ENCODE measurements around the gene LRIG3. TPM values are rescaled to one million over a fixed set of nuclear protein-coding genes. Genes with fewer than 3 reads are reported as not detected.
"Not testable (repeated sequence)": the region's sequence is repeated elsewhere in the genome, so short reads cannot be mapped to it uniquely, and the experiment has no call there.

Gene LRIG3
- total RNA-seq, 2 experiments from 2014 or later, result not detected

DNA sequence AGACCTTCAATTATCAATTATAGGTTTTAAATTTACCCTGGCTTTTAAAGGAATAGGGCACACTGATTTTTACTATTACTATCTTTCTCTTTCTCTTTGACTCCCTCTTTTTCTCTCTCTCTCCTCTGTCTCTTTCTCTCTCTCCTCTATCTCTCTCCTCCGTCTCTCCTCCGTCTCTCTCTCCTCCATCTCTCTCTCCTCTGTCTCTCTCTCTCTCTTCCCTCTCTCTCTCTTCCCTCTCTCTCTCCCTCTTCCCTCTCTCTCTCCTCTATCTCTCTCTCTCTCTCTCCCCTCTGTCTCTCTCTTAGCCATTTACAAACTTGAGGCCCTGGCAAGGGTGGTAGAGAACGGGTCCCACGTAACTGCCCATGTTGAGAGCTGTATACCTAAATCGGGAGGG is 62.3 kb downstream of the LRIG3 start:
- no peak overlapping the region for H3K27ac Mint-ChIP-seq
- no peaks in the 10 kb centered on the region for H3K4me1 Mint-ChIP-seq (ENCODE audit: low read depth)
- H3K36me3 Mint-ChIP-seq (ENCODE audit: low read depth), result no peaks in the 10 kb centered on the region
- H3K27me3 Mint-ChIP-seq (ENCODE audit: low read depth), result no peaks in the 10 kb centered on the region
- no peak overlapping the region for H3K4me3 Mint-ChIP-seq
- CTCF ChIA-PET, result no interaction called here
- no peak for DNase-seq
- intact Hi-C loops (cut with micrococcal nuclease), result no loop called here
- peaks cover 2% of the 10 kb centered on the region for H3K9me3 Mint-ChIP-seq

DNA sequence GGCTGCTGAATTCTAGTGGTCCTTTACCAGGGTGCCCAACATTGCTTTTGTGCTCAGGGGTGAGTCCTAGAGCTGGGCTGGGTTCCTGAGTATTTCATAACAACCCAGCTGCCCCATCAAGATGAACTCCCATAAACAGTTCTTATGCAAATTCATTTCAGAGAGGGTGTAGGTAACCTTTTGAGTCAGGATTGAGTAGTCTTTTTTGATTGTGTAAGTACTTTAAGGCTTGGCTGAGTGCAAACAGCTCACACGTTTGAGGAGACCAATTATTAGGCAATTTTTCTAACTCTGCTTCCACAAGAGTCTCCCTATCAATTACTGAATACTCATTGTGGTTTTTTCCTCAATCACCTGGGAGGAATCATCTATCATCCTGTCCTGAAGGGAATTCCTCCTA is 63.1 kb downstream of the LRIG3 start:
- H3K4me3 Mint-ChIP-seq; CTCF ChIA-PET; H3K4me1 Mint-ChIP-seq (ENCODE audit: low read depth); H3K27me3 Mint-ChIP-seq (ENCODE audit: low read depth); H3K36me3 Mint-ChIP-seq (ENCODE audit: low read depth); H3K9me3 Mint-ChIP-seq; intact Hi-C loops (cut with micrococcal nuclease); H3K27ac Mint-ChIP-seq; DNase-seq: not testable (repeated sequence)

DNA sequence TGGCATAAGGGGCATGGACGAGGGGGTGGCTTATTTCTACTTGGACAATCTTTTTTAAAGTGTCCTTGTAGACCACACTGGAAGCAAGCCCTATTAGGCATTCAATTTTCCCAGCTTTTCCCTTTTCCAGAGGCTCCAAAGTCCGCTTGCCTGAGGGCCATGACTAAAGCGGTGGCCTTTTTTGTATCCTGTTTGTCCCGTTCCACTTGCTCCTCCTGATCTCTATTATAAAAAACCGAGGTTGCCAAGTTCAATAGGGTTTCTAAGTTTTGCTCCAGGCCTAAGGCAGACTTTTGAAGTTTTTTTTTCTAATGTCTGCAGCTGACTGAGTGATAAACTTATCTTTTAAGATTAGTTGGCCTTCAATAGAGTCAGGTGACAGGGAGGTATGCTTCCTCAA is 64.7 kb downstream of the LRIG3 start:
- CTCF ChIA-PET; H3K36me3 Mint-ChIP-seq (ENCODE audit: low read depth); intact Hi-C loops (cut with micrococcal nuclease): not testable (repeated sequence)

DNA sequence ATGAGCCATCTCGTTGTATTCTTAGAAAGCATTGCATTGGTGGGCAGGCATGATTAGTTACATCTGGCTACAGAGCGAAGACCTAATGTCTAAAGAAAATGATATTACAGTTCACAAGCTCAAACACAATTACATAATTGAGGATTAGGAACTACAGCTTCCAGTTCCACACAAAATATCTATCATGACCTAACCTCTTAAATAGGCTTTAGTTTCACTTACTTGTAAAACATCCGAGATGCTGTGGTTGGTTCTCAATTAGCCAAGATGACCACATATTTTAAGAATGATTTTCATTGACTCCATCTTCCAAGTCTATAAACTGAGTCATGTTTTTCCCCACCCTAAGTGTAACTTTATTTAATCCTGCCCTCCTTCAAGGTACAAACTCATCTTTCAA is 69.5 kb downstream of the LRIG3 start:
- no peak for DNase-seq
- CTCF ChIA-PET, result no interaction called here
- intact Hi-C loops (cut with micrococcal nuclease), result no loop called here
- no peak overlapping the region for H3K27ac Mint-ChIP-seq
- H3K4me3 Mint-ChIP-seq, result no peak overlapping the region
- H3K36me3 Mint-ChIP-seq (ENCODE audit: low read depth), result no peaks in the 10 kb centered on the region
- H3K27me3 Mint-ChIP-seq (ENCODE audit: low read depth), result no peaks in the 10 kb centered on the region
- H3K4me1 Mint-ChIP-seq (ENCODE audit: low read depth), result no peaks in the 10 kb centered on the region
- peaks cover 2% of the 10 kb centered on the region for H3K9me3 Mint-ChIP-seq

More for the DNA sequence above, 64.7 kb downstream of the LRIG3 start:
- not testable (repeated sequence) for H3K4me3 Mint-ChIP-seq; H3K27me3 Mint-ChIP-seq (ENCODE audit: low read depth); H3K4me1 Mint-ChIP-seq (ENCODE audit: low read depth); H3K27ac Mint-ChIP-seq; DNase-seq; H3K9me3 Mint-ChIP-seq

DNA sequence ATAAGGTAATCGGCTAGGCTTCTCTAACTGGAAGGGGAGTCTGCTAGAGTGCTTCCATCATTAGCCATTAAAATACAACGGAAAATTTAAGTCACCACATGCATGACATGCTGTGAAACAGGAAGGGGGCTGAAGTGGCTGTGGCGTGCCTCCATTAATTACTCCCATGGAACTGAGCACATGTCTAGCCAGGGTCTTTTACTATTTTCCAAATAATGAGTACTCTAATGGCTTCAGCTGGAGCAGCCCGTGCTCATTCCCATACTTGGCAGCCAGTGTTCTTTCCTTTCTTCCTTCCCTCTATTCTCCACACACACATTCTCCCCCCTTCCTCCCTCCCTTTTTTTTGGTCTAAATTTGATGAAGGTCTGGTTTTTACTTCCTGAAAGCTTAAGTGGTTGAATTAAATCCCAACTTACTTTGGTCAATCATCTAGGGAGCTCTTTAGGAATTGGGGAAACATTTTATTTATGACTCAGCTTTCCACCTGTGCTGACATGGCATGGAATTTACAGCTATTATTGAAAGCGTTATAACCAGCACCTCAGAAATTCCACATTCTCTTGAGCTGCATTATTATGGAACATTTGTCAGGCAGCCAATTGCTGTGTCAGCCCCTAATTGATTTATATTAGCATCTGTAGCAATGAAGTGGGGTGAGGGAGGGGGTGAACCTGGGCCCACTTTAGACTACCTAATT is 72.3 kb downstream of the LRIG3 start:
- DNase-seq, result no peak
- H3K36me3 Mint-ChIP-seq (ENCODE audit: low read depth), result no peaks in the 10 kb centered on the region
- H3K27me3 Mint-ChIP-seq (ENCODE audit: low read depth), result no peaks in the 10 kb centered on the region
- CTCF ChIA-PET, result no interaction called here
- no peaks in the 10 kb centered on the region for H3K4me1 Mint-ChIP-seq (ENCODE audit: low read depth)
- no peak overlapping the region for H3K27ac Mint-ChIP-seq
- H3K4me3 Mint-ChIP-seq, result no peak overlapping the region
- intact Hi-C loops (cut with micrococcal nuclease), result no loop called here
- H3K9me3 Mint-ChIP-seq, result peaks cover 2% of the 10 kb centered on the region

DNA sequence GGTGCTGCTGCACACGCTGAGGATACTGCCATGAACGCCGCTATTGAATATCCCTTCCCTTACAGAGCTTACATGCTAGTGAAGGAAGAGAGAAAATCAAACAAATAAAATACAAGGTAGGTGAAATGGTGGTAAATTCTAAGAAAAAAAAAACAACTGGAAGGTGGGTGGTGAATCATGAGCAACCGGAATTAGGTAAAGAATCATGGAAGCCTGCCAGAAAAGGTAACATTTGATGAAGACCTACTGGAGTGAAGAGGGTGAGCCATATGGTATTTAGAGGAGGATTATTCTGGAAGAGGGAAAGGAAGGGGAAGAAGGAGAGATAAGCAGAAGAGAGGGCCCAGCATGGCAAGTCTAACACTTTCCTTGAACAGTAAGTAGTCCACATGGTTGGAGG is 76.1 kb downstream of the LRIG3 start:
- H3K36me3 Mint-ChIP-seq (ENCODE audit: low read depth), result no peaks in the 10 kb centered on the region
- no peaks in the 10 kb centered on the region for H3K4me1 Mint-ChIP-seq (ENCODE audit: low read depth)
- no peak overlapping the region for H3K27ac Mint-ChIP-seq
- intact Hi-C loops (cut with micrococcal nuclease), result no loop called here
- H3K27me3 Mint-ChIP-seq (ENCODE audit: low read depth), result no peaks in the 10 kb centered on the region
- no peak overlapping the region for H3K4me3 Mint-ChIP-seq
- DNase-seq, result no peak
- CTCF ChIA-PET, result no interaction called here
- peaks cover 4% of the 10 kb centered on the region for H3K9me3 Mint-ChIP-seq

DNA sequence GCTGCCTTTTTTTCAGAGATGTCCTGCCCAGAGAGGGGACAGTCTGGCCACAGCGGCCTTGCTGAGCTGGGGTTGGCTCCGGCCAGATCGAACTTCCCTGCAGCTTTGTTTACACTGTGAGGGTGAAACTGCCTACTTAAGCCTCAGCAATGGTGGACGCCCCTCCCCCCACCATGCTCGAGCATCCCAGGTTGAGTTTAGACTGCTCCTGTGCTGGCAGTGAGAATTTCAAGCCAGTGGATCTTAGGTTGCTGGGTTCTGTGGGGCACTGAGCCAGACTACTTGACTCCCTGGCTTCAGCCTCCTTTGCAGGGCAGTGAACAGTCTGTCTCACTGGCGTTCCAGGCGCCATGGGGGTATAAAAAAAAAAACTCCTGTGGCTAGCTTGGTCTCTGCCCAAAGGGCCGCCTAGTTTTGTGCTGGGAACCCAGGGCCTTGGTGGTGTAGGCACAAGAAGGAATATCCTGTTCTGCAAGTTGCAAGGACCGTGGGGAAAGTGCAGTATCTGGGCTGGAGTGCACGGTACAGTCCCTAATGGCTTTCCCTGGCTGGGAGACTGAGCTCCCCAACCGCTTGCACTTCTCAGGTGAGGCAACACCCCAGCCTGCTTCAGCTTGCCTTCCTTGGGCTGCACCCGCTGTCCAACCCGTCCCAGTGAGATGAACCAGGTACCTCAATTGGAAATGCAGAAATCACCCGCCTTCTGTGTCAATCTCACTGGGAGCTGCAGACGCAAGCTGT is 79.1 kb downstream of the LRIG3 start:
- peaks cover 12% of the 10 kb centered on the region for H3K9me3 Mint-ChIP-seq
- H3K27ac Mint-ChIP-seq, result no peak overlapping the region
- no peak for DNase-seq
- H3K4me3 Mint-ChIP-seq, result no peak overlapping the region
- H3K4me1 Mint-ChIP-seq (ENCODE audit: low read depth), result no peaks in the 10 kb centered on the region
- intact Hi-C loops (cut with micrococcal nuclease), result no loop called here
- no peaks in the 10 kb centered on the region for H3K36me3 Mint-ChIP-seq (ENCODE audit: low read depth)
- CTCF ChIA-PET, result no interaction called here
- H3K27me3 Mint-ChIP-seq (ENCODE audit: low read depth), result no peaks in the 10 kb centered on the region

DNA sequence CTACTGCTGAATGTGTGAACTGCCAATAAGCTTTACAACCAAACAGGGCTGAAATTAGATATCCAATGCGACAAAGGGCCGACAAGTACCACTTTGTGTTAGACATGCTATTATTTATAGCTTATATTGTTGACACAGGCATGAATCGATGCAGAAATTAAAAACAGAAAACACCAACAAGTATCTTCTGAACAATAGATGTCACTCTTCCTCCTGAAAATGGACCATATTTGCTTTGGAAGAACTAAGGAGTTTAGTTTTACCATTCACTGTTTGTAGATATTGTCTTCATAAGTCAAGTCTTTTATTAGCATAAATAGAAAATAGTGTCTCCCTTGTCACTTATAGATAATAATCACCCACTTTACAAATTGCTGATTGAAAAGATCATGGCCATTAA is 86.5 kb downstream of the LRIG3 start:
- intact Hi-C loops (cut with micrococcal nuclease), result no loop called here
- Mint-ChIP-seq H3K9me3 (peaks cover 8% of the 10 kb centered on the region), H3K27ac (no peak overlapping the region), H3K27me3 (ENCODE audit: low read depth) (no peaks in the 10 kb centered on the region), H3K4me3 (no peak overlapping the region), H3K4me1 (ENCODE audit: low read depth) (no peaks in the 10 kb centered on the region), H3K36me3 (ENCODE audit: low read depth) (no peaks in the 10 kb centered on the region)
- CTCF ChIA-PET, result no interaction called here
- DNase-seq, result no peak

DNA sequence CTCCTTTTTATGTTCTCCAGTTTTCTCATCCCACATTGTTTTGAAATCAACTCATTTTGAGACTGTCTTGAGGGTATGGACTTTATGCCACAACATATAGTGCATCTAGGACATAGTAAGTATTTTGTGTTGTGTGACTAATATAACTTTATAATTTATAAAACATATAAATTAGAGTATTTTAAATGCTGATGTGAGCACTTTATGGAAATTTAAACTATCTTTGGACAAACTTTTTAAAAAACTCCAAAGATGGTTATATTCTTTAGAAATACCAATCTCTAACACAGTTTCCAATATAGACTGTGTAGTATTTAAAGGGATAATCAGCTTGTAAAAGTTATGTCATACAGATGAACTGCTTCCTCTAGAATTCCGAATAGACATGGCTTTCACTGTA is 87.4 kb downstream of the LRIG3 start:
- Mint-ChIP-seq H3K9me3 (peaks cover 4% of the 10 kb centered on the region), H3K36me3 (ENCODE audit: low read depth) (no peaks in the 10 kb centered on the region), H3K4me3 (no peak overlapping the region), H3K27me3 (ENCODE audit: low read depth) (no peaks in the 10 kb centered on the region), H3K27ac (no peak overlapping the region), H3K4me1 (ENCODE audit: low read depth) (no peaks in the 10 kb centered on the region)
- intact Hi-C loops (cut with micrococcal nuclease), result no loop called here
- no peak for DNase-seq
- CTCF ChIA-PET, result no interaction called here

Data from activated naive CD4-positive, alpha-beta T cell treated with anti-CD3 and anti-CD28 coated beads for 36 hours (primary cell).